ENCODE results near the gene SMIM9. TPM values are rescaled to one million over a fixed set of nuclear protein-coding genes. Genes with fewer than 3 reads are reported as not detected.

SMIM9 gene
- total and polyA plus RNA-seq, 9 of the 15 experiments (the other 6 are each of a cell fraction or from before 2014, with no cell fraction given) = 0.08 TPM; not detected in 8

GRCh38 chrX:154776753-154777152 lies 57.7 kb downstream of the SMIM9 start:
- ChIA-PET CTCF (ENCODE audit: low intra/inter-chr PET ratio) (no interaction called here), POLR2A (interaction anchor here (1.0 to 8.2 kb wide), 11 partner anchors 8 to 64 kb away, joined by 3 to 94 read pairs (median 6); partner anchors contain the start of genes DKC1, GAB3, MPP1 and SMIM9)
- peaks cover 90% of the 10 kb centered on the region for H3K36me3 ChIP-seq (ENCODE audit: control insufficient read depth, insufficient read depth, low read length)
- peaks cover 4% of the 10 kb centered on the region for H3K9me1 ChIP-seq (ENCODE audit: control insufficient read depth, insufficient read depth, low read length)
- no peak overlapping the region for H2AFZ ChIP-seq (ENCODE audit: low read depth, low read length)
- in situ Hi-C loops (cut with MboI) (no loop called here), intact Hi-C loops (cut with micrococcal nuclease) (loop anchor here (2.0 kb wide), 1 partner anchor 64 kb away; no protein-coding TSS in a partner anchor)
- no peak for FAIRE-seq
- peaks cover 0 to 12% of the 10 kb centered on the region in 2 experiments; a peak in 3 of 5 replicates for H3K4me1 ChIP-seq (replicated peaks in 1 of 2; ENCODE audit: control insufficient read depth in 2 of 2, insufficient read depth in 2 of 2, low read length in 2 of 2)
- H3K27me3 ChIP-seq (ENCODE audit: control insufficient read depth in 2 of 2, insufficient read depth in 2 of 2, low read length in 2 of 2) = no peaks in the 10 kb centered on the region
- 88% methylated on average over 2 of the region's 2 CpGs for WGBS (ENCODE audit: insufficient coverage, low coverage, missing lambda C conversion rate)
- H3K9me3 ChIP-seq (replicated peaks; ENCODE audit: control insufficient read depth, insufficient read depth, low read depth, low read length) = no peaks in the 10 kb centered on the region
- peaks cover 23% of the 10 kb centered on the region for H3K79me2 ChIP-seq (ENCODE audit: control insufficient read depth, insufficient read depth, low read length)
- no TSS peak for BruUV-seq (replicated peaks)
- no peak for DNase-seq (ENCODE audit: extremely low read depth in 1 of 4, low spot score in 3 of 4)
- H4K20me1 ChIP-seq (replicated peaks; ENCODE audit: control insufficient read depth, insufficient read depth, low read length) = peaks cover 27% of the 10 kb centered on the region
- H3K9ac ChIP-seq (ENCODE audit: insufficient read depth in 1 of 2, low read depth in 2 of 2, low read length in 2 of 2) = no peak overlapping the region; a peak in 1 of 4 replicates
- peak; percentile 8 for ATAC-seq
- H3K4me3 ChIP-seq = no peak overlapping the region
- peak overlapping the region; percentile 43; the same call in 2 of the 3 replicates for H3K27ac ChIP-seq (ENCODE audit: extremely low read depth, low read depth, low read length)
- no peak overlapping the region for H3K4me2 ChIP-seq (ENCODE audit: insufficient read depth, low read length)
- TF ChIP-seq SUPT5H (IDR thresholded peaks at IDR 0.05) = peak; percentile 19; the same call in 1 of the 2 replicates
- no peak for TF ChIP-seq GATAD2A (IDR thresholded peaks at IDR 0.05)
- TF ChIP-seq TSHZ1 (CRISPR knock-in tag; IDR thresholded peaks at IDR 0.05) = no peak
- TF ChIP-seq MED1 (CRISPR knock-in tag; IDR thresholded peaks at IDR 0.05; ENCODE audit: borderline replicate concordance) = no peak
- TF ChIP-seq NFATC3 (IDR thresholded peaks at IDR 0.05) = peak; percentile 63; the same call in 1 of the 2 replicates
- no peak for TF ChIP-seq HEY1 (CRISPR knock-in tag; IDR thresholded peaks at IDR 0.05; ENCODE audit: borderline replicate concordance)
- no peak for TF ChIP-seq E2F8 (IDR thresholded peaks at IDR 0.05; ENCODE audit: low read depth, partially characterized antibody)
- no peak for TF ChIP-seq MYBL2 (IDR thresholded peaks at IDR 0.05; ENCODE audit: low read depth)
- TF ChIP-seq MYBL2 (CRISPR knock-in tag; IDR thresholded peaks at IDR 0.05; ENCODE audit: borderline replicate concordance) = no peak
- peak; percentile 25; the same call in 1 of the 2 replicates for TF ChIP-seq THRAP3 (IDR thresholded peaks at IDR 0.05; ENCODE audit: borderline replicate concordance)
- no peak for TF ChIP-seq JUNB (CRISPR knock-in tag; conservative IDR thresholded peaks at IDR 0.05)
- TF ChIP-seq MYC (IDR thresholded peaks at IDR 0.05; ENCODE audit: low read depth, low read length) = no peak
- TF ChIP-seq MYC (CRISPR knock-in tag; IDR thresholded peaks at IDR 0.05; ENCODE audit: borderline replicate concordance, low read depth) = no peak
- TF ChIP-seq SRSF7 (optimal IDR thresholded peaks at IDR 0.05; ENCODE audit: low read depth, low read length) = no peak
- no peak for TF ChIP-seq RCOR1 (IDR thresholded peaks at IDR 0.05; ENCODE audit: borderline replicate concordance in 1 of 2, low read depth in 2 of 2, low read length in 2 of 2)
- TF ChIP-seq POLR2AphosphoS2 (IDR thresholded peaks at IDR 0.05; ENCODE audit: low read length) = 0 out of 2 replicates have a peak, but pooled peaks have one; percentile 61
- no peak for TF ChIP-seq NCOA1 (IDR thresholded peaks at IDR 0.05; ENCODE audit: low read depth)
- peak; percentile 63 for TF ChIP-seq POLR2A (conservative IDR thresholded peaks at IDR 0.05)
- TF ChIP-seq NCOR1 (IDR thresholded peaks at IDR 0.05) = no peak
- TF ChIP-seq ZBTB7A (IDR thresholded peaks at IDR 0.05; ENCODE audit: borderline replicate concordance, control insufficient read depth, low read depth, low read length) = no peak

Data from K562 (cell line).